Nephron (organoid): ENCODE data around the gene CTXND1.

ENCODE experiments used
- H3K27ac Mint-ChIP-seq, 3 experiments: 2 replicates each; pipeline ENCODE4 v1.8.0; 2020; ENCODE audit warnings: mixed read lengths in 3 of 3, mild to moderate bottlenecking in 2 of 3, moderate library complexity in 1 of 3
- H3K27me3 Mint-ChIP-seq: 2 replicates; pipeline ENCODE4 v1.8.0; 2021; ENCODE audit warnings: low read depth, mild to moderate bottlenecking, moderate library complexity, mixed read lengths
- H3K36me3 Mint-ChIP-seq: 2 replicates; pipeline ENCODE4 v1.8.0; 2020; ENCODE audit warnings: low read depth, mixed read lengths
- H3K4me1 Mint-ChIP-seq: 2 replicates; pipeline ENCODE4 v1.8.0; 2020; ENCODE audit warnings: mixed read lengths
- H3K4me3 Mint-ChIP-seq, 3 experiments: 2 replicates each; pipeline ENCODE4 v1.8.0; 2020; ENCODE audit warnings: mild to moderate bottlenecking in 3 of 3, mixed read lengths in 3 of 3, moderate library complexity in 2 of 3
- H3K9me3 Mint-ChIP-seq: 2 replicates; pipeline ENCODE4 v1.8.0; 2020; ENCODE audit warnings: mixed read lengths
- CTCF ChIP-seq, 3 experiments: fragments of 200-600 bp; sonication (generic); IDR thresholded peaks; one replicate each; pipeline ENCODE4 v1.5.0; 2021; ENCODE audit warnings: antibody characterized with exemption in 3 of 3; ENCODE audit not compliant: unreplicated experiment in 3 of 3

Gene CTXND1

DNA sequence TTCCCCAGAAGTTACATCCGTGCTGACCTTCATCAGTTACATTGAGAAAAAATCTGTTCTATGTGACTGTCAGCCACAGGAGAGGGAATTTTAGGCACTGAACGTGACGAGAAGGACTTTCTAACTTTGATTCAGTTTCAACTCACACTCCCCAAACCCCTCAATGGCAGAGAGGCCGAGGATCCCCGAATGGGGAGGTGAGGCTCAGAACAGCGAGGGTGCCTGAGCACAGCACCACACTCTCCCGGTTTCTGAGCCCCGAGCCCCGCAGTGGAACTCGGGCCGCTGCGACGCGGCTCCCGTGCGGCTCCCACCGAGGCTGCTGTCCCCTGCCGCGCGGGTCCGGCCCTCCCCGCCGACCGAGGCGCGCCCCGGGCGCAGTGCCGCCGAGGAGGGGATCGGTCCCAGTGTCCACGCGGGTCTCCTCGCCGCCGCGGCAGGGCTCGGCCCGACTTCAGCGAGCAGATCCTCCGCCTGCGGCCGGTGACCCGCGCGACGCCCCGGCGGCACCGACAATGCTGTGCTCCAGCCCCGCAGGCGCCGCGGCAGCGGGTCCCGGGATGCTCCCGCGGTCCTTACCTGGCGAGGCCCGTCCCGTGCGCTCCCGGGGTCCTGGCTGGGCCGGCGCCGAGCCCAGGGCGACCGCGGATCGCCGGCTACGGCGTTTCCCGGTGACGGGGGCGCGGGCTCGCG, 439 bp downstream of the CTXND1 start:
- no peak for TF ChIP-seq CTCF (IDR thresholded peaks at IDR 0.05; ENCODE audit: unreplicated experiment in 3 of 3)
- Mint-ChIP-seq H3K4me1 (peaks cover 5% of the 10 kb centered on the region), H3K27me3 (peaks cover 94% of the 10 kb centered on the region), H3K9me3 (peaks cover 3% of the 10 kb centered on the region), H3K4me3 (peak overlapping the region; percentile 71 to 77 (median 72)), H3K27ac (no peak overlapping the region), H3K36me3 (no peaks in the 10 kb centered on the region)

DNA sequence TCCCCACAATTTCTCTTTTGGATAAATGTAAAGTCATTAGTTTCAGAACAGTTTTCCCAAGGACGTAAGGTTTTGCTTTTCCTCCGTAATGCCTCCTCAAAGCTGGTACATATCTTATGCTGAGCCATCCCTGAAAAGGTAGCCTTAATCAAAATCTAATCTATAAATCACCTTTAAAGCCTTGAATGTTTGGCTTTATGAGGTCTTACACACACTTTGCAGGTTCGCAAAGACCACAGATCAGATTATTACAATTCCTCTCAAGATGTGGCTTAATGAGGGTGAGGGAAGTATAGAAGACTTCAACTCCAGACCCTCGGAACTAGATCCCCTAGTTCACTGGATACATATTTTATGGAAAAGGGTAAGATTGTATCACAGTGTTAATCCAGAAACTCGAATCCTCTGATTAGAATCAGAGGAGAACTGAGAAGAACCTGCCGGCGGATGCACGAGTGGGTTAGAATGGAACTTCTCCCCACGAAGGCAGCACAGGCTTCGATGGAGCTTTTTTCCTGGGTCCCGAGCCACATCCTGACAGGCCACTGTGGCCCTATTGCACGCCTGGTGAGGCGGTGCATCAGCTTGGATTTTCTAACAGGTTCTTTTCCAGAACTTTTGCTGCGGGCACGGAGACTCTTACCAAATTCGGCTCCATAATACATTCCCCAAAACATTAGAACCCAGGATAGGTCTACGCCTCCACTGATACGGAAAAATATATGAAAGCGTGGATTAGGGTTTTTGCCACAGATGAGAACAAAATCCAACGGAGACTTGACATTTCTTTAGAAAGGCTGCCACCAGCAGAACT, 1.2 kb downstream of the CTXND1 start:
- H3K27me3 Mint-ChIP-seq = peaks cover 95% of the 10 kb centered on the region
- peak overlapping the region; percentile 71 to 77 (median 72) for H3K4me3 Mint-ChIP-seq
- H3K4me1 Mint-ChIP-seq = peaks cover 9% of the 10 kb centered on the region
- TF ChIP-seq CTCF (IDR thresholded peaks at IDR 0.05; ENCODE audit: unreplicated experiment in 3 of 3) = no peak
- peaks cover 3% of the 10 kb centered on the region for H3K9me3 Mint-ChIP-seq
- no peaks in the 10 kb centered on the region for H3K36me3 Mint-ChIP-seq
- H3K27ac Mint-ChIP-seq = no peak overlapping the region

- Mint-ChIP-seq H3K36me3 (no peaks in the 10 kb centered on the region), H3K4me3 (peak overlapping the region; percentile 18 to 40 (median 25)), H3K27ac (no peak overlapping the region)
These were observed 2.0 kb downstream of the CTXND1 start for GRCh38 chr15:80249973-80250372.

DNA sequence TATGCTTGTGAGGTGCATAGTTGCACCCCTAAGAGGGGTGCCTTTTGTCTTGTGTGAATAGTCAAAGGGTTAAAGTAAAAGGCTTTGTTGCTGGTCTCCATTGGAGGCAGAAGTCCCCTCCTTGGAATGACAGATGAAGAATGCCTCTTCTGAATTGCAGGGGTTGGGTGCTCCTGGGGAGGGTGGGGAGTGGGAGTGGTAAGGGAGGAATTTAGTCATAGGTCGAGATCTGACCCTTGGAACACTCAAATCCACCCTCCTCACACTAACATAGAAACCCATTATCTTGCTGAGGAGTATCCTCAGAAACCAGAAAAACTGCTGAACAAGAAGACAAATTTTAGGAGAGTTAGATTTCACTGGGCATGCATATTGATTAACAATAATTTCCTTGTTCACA, 4.7 kb downstream of the CTXND1 start:
- Mint-ChIP-seq H3K27me3 (peaks cover 88% of the 10 kb centered on the region), H3K36me3 (no peaks in the 10 kb centered on the region), H3K4me1 (peaks cover 13% of the 10 kb centered on the region), H3K27ac (peak overlapping the region in 1 of 3 experiments; percentile 21), H3K9me3 (no peaks in the 10 kb centered on the region), H3K4me3 (no peak overlapping the region)
- TF ChIP-seq CTCF (IDR thresholded peaks at IDR 0.05; ENCODE audit: unreplicated experiment in 3 of 3) = no peak

More at GRCh38 chr15:80249973-80250372, 2.0 kb downstream of the CTXND1 start:
- Mint-ChIP-seq H3K27me3 (peaks cover 95% of the 10 kb centered on the region), H3K4me1 (peaks cover 9% of the 10 kb centered on the region), H3K9me3 (peaks cover 3% of the 10 kb centered on the region)
- TF ChIP-seq CTCF (IDR thresholded peaks at IDR 0.05; ENCODE audit: unreplicated experiment in 3 of 3) = no peak

DNA sequence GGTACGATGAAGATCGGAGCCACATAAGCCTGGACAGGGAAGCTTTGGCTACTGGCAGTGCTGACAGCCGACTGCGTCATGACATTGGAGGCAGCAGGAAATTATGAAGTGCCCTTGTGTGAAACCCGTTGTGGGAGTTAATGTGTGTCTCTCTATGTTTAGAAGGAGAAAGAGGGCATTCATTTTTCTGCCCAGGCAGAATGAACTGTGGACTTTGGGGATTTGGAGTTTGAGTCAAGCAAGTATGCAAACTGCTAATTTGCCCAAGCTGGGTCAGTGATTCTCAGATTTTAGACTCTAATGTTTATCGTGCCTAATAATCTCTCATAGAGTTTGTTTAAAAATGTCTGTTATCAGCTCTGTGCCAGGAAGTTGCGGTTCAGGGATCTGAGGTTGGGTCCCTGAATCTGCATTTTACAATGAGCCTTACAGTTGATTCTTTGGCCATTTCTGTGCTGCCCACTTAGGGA, 5.6 kb downstream of the CTXND1 start:
- Mint-ChIP-seq H3K36me3 (no peaks in the 10 kb centered on the region), H3K9me3 (no peaks in the 10 kb centered on the region), H3K27me3 (peaks cover 89% of the 10 kb centered on the region), H3K27ac (peak overlapping the region in 2 of 3 experiments; percentile 6 to 21), H3K4me1 (peaks cover 16% of the 10 kb centered on the region), H3K4me3 (no peak overlapping the region)
- TF ChIP-seq CTCF (IDR thresholded peaks at IDR 0.05; ENCODE audit: unreplicated experiment in 3 of 3) = no peak
